KMS-11 (cell line): ENCODE measurements around the gene SEMA4G.

ENCODE experiments used
- H2AFZ ChIP-seq: fragments of 200-600 bp; sonication (generic); 2 replicates; pipeline ENCODE4 v1.6.1; 2016; ENCODE audit warnings: antibody characterized with exemption, mixed run types, low read depth
- H3K27ac ChIP-seq: fragments of 200-600 bp; sonication (generic); 2 replicates; pipeline ENCODE4 v1.6.1; 2016; ENCODE audit warnings: mild to moderate bottlenecking, mixed run types
- H3K27me3 ChIP-seq: fragments of 200-600 bp; sonication (generic); 2 replicates; pipeline ENCODE4 v1.6.1; 2017; ENCODE audit warnings: mild to moderate bottlenecking, low read depth, mixed run types, moderate library complexity; ENCODE audit not compliant: insufficient read depth
- H3K36me3 ChIP-seq: fragments of 200-600 bp; sonication (generic); 2 replicates; pipeline ENCODE4 v1.6.1; 2017; ENCODE audit warnings: mild to moderate bottlenecking, mixed run types; ENCODE audit not compliant: insufficient read depth
- H3K4me1 ChIP-seq: fragments of 200-600 bp; sonication (generic); 2 replicates; pipeline ENCODE4 v1.6.1; 2016; ENCODE audit warnings: mild to moderate bottlenecking, low read depth, mixed run types; ENCODE audit not compliant: poor library complexity, severe bottlenecking
- H3K4me2 ChIP-seq: fragments of 200-600 bp; sonication (generic); 2 replicates; pipeline ENCODE4 v1.7.0; 2016; ENCODE audit warnings: mild to moderate bottlenecking, mixed run types
- H3K4me3 ChIP-seq: fragments of 200-600 bp; sonication (generic); IDR thresholded peaks from 2 replicates; pipeline ENCODE4 v1.6.1; 2017; ENCODE audit warnings: low read depth, low read length, mixed read lengths; ENCODE audit not compliant: insufficient read depth
- H3K79me2 ChIP-seq: fragments of 200-600 bp; sonication (generic); 2 replicates; pipeline ENCODE4 v1.6.1; 2016; ENCODE audit warnings: low read depth, mixed run types; ENCODE audit not compliant: insufficient read depth
- H3K9ac ChIP-seq: fragments of 200-600 bp; sonication (generic); 2 replicates; pipeline ENCODE4 v1.6.1; 2016; ENCODE audit warnings: mild to moderate bottlenecking, mixed run types
- H4K20me1 ChIP-seq: fragments of 200-600 bp; sonication (generic); 2 replicates; pipeline ENCODE4 v1.6.1; 2016; ENCODE audit warnings: mild to moderate bottlenecking, mixed run types; ENCODE audit not compliant: insufficient read depth
- CTCF ChIP-seq: fragments of 200-600 bp; sonication (generic); conservative IDR thresholded peaks from 2 replicates; pipeline ENCODE4 v1.6.1; 2017; ENCODE audit warnings: low read depth, mild to moderate bottlenecking, antibody characterized with exemption, low read length, moderate library complexity, mixed read lengths

Gene SEMA4G

GRCh38 chr10:100943508-100943907 lies 25.8 kb upstream of the SEMA4G start:
- 0 out of 2 replicates have a peak, but pooled peaks cover 3% of the 10 kb centered on the region for H3K36me3 ChIP-seq

GRCh38 chr10:100945754-100946153 lies 23.6 kb upstream of the SEMA4G start:
- Histone ChIP-seq H3K27me3 (no peaks in the 10 kb centered on the region), H3K79me2 (no peaks in the 10 kb centered on the region), H3K27ac (no peak overlapping the region), H3K9ac (no peak overlapping the region), H3K4me1 (no peaks in the 10 kb centered on the region), H2AFZ (no peak overlapping the region), H4K20me1 (no peaks in the 10 kb centered on the region), H3K4me3 (no peak overlapping the region), H3K4me2 (no peak overlapping the region), H3K36me3 (0 out of 2 replicates have a peak, but pooled peaks cover 3% of the 10 kb centered on the region)
- TF ChIP-seq CTCF = no peak

More at GRCh38 chr10:100943508-100943907, 25.8 kb upstream of the SEMA4G start:
- Histone ChIP-seq H3K27ac (no peak overlapping the region), H3K79me2 (no peaks in the 10 kb centered on the region), H3K4me3 (no peak overlapping the region), H2AFZ (no peak overlapping the region), H3K27me3 (no peaks in the 10 kb centered on the region), H3K4me2 (no peak overlapping the region), H3K4me1 (no peaks in the 10 kb centered on the region), H3K9ac (no peak overlapping the region), H4K20me1 (no peaks in the 10 kb centered on the region)
- TF ChIP-seq CTCF = no peak

GRCh38 chr10:100948916-100949315 lies 20.4 kb upstream of the SEMA4G start:
- Histone ChIP-seq H3K27ac (no peak overlapping the region), H3K9ac (no peak overlapping the region), H3K36me3 (0 out of 2 replicates have a peak, but pooled peaks cover 3% of the 10 kb centered on the region), H3K4me1 (no peaks in the 10 kb centered on the region), H3K27me3 (no peaks in the 10 kb centered on the region), H2AFZ (no peak overlapping the region), H3K79me2 (no peaks in the 10 kb centered on the region), H4K20me1 (no peaks in the 10 kb centered on the region), H3K4me2 (no peak overlapping the region), H3K4me3 (no peak overlapping the region)
- TF ChIP-seq CTCF = no peak

GRCh38 chr10:100960251-100960650 lies 9.1 kb upstream of the SEMA4G start:
- Histone ChIP-seq H3K9ac (no peak overlapping the region), H3K4me3 (no peak overlapping the region), H2AFZ (no peak overlapping the region), H3K27me3 (no peaks in the 10 kb centered on the region), H3K4me1 (no peaks in the 10 kb centered on the region), H3K27ac (no peak overlapping the region), H4K20me1 (no peaks in the 10 kb centered on the region), H3K79me2 (no peaks in the 10 kb centered on the region), H3K4me2 (no peak overlapping the region), H3K36me3 (no peaks in the 10 kb centered on the region)
- no peak for TF ChIP-seq CTCF
